GM18909 (cell line): Measurements from ENCODE around the gene TAC3.

Experiments
- ATAC-seq: cut with Tn5 transposase; IDR thresholded peaks from one replicate; pipeline ENCODE4 v1.9.1; 2021; ENCODE audit warnings: mild to moderate bottlenecking; ENCODE audit not compliant: unreplicated experiment, poor library complexity

TAC3 gene

GRCh38 chr12:57006809-57007475, 9.4 kb downstream of the TAC3 start:
- no peak for ATAC-seq

- ATAC-seq = peak; percentile 69
Measured at GRCh38 chr12:57005980-57006808, 10.1 kb downstream of the TAC3 start, which contains the start of gene ZBTB39. Gene ZBTB39, minus strand, starts transcription at chr12:57006546. Its CDS starts 1,629 bp downstream, at chr12:57004917.

DNA sequence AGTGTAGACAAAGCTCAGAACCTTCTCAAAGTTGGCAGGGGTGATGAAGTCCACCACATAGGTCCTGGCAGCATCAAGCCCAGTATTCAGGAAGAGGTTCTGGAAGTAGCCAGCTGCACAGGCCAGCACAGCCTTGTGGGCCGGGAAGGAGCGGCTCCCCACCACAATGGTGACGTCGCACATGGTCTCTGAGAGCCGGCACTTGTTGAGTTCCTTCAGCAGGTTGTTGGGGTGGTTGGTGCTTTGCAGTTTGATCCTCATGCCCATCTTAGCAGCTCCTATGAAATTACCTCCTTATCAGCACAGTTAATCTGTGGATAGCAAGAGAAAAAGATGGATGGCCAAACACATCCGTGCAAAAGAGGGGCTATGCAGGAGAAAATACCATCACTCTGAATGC, 11.7 kb downstream of the TAC3 start:
- no peak for ATAC-seq

DNA sequence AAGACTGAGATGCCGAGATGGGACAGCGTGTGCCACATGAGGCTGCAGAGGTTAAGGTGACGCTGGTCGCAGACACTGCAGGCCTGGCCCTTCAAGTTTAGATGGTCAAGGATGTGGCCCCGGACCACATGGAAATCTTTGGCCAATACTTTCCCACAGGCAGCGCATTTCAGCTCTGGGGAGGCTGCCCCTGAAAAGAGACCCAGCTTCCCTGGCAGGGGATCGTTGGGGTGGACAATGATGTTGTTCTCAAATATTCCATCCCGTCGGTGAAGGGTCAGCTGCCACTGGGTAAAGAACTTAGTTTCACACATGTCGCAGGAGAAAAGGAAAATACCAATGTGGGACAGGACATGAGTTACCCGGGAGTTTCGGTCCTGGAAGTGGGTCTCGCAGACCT, 12.9 kb downstream of the TAC3 start:
- ATAC-seq = no peak

GRCh38 chr12:57001448-57001906, 14.9 kb downstream of the TAC3 start:
- ATAC-seq = no peak

- ATAC-seq = no peak
Measured at GRCh38 chr12:57000393-57000792, 15.9 kb downstream of the TAC3 start.

GRCh38 chr12:56999456-56999855, 16.9 kb downstream of the TAC3 start:
- ATAC-seq = no peak

DNA sequence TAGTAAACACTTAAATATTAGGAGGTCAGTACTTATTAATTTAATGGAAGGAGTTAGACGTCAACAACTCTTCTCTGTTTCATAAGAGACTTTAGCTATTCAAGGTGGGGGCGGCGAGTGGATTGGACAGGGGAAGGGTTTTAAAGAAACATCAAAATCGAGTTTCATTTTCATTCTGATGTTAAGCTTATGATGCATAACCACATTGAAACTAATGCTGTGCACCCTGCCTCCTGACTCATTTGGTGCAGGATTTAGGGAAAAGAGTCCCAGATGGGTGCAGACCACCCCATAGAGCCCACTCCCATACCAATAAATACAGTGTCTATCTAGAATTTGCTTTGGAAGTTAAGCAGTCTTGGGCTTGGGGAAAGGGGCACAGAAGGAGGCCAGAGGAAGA, 17.3 kb downstream of the TAC3 start:
- peak; percentile 70 for ATAC-seq

DNA sequence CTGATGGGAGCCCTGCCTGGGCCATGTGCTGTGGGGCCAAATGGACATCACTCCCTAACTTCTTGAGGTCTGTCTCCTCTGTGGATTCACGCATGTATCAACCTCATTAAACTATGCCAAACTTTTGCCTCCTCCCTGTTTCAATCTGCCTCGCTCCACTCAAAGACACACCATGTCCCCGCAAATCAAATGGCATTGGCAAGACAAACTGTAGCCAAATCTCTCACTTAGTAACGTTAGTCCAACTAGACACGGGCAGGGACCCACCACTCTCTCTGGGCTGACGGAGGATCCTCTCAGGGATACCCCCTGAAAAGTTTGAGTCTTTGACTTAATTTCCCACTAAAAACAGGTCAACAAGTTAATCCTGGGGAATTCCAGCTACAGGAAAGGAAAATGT, 18.0 kb downstream of the TAC3 start:
- no peak for ATAC-seq

GRCh38 chr12:56996793-56997545, 19.4 kb downstream of the TAC3 start:
- ATAC-seq = no peak

DNA sequence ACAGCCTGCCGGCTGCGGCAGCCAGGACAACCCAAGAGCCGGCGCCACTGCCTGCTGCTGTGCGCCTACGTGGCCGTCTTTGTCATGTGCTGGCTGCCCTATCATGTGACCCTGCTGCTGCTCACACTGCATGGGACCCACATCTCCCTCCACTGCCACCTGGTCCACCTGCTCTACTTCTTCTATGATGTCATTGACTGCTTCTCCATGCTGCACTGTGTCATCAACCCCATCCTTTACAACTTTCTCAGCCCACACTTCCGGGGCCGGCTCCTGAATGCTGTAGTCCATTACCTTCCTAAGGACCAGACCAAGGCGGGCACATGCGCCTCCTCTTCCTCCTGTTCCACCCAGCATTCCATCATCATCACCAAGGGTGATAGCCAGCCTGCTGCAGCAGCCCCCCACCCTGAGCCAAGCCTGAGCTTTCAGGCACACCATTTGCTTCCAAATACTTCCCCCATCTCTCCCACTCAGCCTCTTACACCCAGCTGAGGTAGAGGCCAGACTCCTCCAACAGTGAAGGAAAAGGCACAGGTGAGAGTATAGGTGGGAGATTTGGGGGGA, 20.3 kb downstream of the TAC3 start:
- no peak for ATAC-seq

- no peak for ATAC-seq
Measured at GRCh38 chr12:56995201-56995929, 21.0 kb downstream of the TAC3 start.

DNA sequence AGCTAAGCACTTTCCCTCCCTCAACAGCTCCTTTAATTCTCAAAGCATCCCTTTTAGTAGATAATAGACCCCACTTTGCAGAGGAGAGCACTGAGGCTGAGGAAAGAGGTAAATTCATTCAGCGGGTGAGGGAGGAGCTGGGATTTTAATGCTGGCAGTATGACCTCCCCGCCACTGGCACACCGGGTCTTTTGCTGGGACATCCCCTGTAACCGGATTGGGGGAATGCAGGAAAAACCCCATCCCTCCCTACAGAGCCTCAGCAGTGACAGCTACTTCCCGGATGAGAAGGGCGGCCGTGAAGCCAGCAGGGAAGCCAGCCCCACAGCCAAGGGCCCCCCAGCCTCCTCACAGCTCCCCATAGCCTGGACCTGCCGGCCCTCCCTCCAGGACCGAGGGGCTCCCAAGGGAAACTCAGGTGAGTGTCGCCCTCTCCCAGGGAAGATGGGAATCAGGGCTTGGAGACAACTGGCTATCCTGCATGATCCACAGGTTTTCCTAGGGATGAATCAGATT, 22.0 kb downstream of the TAC3 start:
- ATAC-seq = no peak

GRCh38 chr12:56993346-56993745, 23.0 kb downstream of the TAC3 start:
- no peak for ATAC-seq

DNA sequence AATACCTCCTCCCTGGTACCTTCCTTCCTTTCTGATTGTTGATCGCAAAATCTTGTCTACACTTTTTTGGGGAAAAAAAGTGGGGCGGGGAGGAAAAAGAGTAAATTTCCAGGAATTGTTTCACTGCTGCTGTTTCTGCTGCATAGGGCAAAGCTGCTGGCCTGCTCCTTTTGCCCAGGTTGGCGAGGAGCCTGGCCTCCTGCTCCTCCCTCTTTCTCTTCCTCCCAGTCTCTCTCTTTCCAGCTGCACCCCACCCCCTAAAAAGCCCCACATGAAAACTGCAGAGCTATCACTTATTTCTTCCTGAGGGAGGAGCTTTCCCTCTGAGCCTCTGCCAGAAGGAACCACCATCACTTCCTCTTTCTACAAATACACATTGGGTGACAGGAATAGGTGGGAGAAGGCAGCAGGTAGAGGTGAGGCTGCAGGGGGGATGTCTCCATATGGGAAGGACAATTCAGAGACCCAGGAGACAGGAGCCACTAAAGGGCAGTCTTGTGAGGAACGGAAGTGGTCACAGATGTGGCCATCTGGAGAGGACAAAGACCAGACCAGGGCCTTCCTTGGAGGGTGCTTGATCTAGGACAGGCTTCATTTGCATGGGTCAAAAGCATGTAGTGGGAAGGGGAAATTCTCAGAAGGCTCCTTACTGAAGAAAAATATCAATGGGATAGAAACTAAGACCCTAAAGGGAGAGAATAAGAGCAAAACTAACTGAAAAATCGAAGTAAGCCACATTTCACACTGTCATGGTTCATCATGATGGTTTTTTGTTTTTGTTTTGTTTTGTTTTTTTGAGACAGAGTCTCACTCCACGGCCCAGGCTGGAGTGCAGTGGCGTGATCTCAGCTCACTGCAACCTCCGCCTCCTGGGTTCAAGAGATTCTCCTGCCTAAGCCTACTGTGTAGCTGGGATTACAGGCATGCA, 24.7 kb downstream of the TAC3 start:
- ATAC-seq = no peak

- ATAC-seq = no peak
Measured at GRCh38 chr12:56990648-56991318, 25.5 kb downstream of the TAC3 start.

DNA sequence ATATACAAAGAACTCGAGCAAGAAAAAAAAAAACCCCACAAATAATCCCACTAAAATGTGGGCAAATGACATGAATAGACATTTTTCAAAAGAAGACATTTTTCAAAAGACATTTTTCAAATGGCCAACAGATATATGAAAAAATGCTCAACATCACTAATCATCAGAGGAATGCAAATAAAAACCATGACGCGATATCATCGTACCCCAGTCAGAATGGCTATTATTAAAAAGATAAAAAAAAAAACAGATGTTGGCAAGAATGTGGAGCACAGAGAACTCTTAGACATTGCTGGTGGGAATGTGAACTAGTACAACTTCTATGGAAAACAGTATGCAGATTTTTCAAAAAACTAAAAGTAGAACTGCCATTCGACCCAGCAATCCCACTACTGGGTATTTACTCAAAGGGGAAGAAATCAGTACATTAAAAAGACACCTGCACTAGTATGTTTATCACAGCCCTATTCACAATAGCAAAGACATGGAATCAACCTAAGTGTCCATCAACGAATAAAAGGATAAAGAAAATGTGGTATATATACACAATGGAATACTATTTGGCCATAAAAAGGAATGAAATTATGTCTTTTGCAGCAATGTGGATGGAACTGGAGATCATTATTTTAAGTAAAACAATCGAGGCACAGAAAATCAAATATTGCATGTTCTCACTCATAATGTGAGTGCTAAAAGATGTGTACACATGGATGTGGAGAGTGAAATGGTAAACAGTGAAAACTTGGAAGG, 26.3 kb downstream of the TAC3 start:
- no peak for ATAC-seq
